Hematopoietic multipotent progenitor cell (in vitro differentiated cells): ENCODE measurements around the gene CRHR2. TPM values are rescaled to one million over a fixed set of nuclear protein-coding genes. Genes with fewer than 3 reads are reported as not detected.

Experiments used
- DNase-seq, 3 donors: peaks; one replicate each; pipeline ENCODE4 v3.0.0-alpha.2; 2011 to 2015; ENCODE audit warnings: low read depth in 2 of 3, low spot score in 2 of 3
- total RNA-seq: library from RNA; depleted of rRNA; stranded (reverse); fragments of >200 nt; gene quantifications from one replicate; pipeline ENCODE4 v1.2.3, GENCODE V29; 2012

CRHR2 gene
- total RNA-seq, 1 donor, result not detected

DNA sequence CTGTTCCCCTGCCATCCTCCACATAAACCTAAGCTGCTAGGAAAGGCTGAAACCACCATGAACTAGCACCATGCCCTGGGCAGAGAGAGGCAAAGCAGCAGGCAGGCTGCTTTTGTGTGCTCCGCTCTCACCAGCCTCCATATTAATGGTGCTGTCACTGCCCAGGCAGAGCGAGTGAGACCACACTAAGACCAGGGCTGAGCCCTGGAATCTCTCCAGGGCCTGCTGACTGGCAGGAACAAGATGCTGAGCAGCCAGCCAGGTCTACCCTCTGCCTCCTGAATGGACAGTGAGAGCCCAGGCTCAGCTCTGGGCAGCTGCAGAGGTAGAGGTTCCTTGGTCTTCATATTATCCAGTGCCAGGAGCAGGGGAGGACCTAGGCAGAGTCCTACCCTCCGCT is 1.6 kb upstream of the CRHR2 start:
- no peak for DNase-seq

DNA sequence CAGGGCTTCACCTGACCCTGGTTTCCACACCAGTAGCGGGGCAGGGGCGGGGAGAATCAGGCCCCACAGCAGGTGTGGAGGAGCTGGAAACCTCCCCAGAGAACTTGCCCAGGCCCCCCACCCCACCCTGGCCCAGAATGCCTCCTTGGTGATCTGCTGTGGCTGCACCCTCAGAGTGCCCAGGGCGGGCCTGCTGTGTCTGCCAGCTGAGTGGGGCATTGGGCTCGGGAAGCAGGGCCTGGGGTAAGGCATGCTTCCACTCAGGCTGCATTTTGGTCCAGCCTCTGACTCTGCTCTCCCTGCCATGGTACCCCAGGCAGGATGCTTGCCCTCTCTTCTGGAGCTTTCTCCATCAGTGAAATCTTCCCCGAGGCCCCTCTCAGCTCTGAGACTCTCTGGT is 1.1 kb upstream of the CRHR2 start:
- DNase-seq, result no peak

DNA sequence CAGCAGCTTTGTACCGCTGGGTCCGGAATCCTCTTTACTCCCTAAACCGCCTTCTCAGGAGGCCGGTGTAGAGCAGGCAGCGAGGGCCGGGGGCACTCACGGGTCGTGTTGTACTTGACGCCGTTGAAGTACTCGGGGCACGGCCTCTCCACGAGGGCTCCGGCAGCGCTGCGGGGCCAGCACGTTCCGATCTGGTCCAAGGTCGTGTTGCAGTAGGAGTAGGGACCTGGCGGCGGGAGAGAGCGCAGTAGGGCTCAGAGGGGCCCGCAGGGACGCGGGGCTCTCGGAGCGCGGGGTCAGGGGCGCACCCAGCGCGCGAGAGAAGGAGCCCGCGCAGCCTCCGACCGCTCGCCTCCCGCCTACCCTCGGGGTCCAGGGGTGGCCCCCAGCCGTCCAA is 443 bp downstream of the CRHR2 start:
- no peak for DNase-seq

DNA sequence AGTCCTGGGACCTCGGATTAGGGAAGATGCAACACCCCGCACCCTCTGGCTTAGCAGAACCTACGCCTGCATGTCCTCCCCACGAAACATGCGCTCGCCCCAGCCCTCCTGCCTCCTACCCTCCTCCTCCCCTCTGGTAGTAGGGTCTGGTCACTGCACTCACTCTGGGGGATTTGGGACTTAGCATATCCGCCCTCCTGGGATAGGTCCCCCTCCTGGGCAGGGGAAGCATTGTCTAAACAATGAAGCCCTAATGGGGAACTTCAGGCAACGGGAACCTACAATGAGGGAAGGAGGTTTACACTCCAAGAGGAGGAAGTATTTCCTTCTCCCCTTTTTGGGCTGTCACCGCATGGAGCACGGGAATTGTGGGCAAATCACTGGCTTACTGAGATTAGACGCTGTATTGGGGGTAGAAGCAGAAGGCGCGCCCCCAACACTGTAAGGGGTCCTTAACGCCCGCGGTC is 892 bp downstream of the CRHR2 start:
- DNase-seq, result no peak

DNA sequence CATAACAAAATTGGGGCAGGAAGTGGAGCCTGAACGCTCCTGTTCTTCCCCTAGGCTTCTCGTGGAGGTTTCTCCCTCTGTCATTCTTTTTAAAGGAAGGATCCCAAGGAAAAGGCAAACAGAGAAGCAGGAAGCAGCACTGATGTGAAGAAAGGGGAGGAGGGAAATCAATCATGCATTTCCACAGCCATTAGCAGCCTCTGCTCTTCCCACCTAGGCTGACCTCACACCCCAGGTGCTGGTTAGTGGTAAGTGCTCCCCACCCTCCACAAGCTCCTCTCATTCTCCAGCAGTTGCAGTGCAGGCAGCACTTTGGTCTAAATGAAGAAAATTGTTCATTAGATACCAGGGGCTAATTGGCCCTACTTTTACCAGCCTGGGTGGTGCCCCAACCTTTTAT is 2.6 kb downstream of the CRHR2 start:
- no peak for DNase-seq

DNA sequence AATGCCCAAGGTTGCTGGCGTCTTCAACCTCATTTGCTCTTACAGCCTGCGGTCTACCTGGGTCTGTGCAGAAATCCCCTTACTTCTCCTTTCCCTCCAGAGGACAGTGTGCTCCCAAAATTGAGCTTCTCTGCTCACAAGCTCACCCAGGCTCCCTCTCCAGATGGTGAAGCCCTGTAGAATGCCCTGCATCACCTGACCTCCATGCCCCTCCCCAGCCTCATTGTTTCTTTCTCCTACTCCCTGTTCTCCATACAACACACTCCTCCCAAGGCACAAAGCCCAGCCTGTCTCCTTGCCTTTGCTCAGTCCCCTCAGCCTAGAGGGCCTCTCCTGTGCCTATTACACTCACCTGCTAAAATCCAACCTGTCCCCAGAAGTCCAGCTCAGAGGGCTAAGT is 3.5 kb downstream of the CRHR2 start:
- no peak for DNase-seq

DNA sequence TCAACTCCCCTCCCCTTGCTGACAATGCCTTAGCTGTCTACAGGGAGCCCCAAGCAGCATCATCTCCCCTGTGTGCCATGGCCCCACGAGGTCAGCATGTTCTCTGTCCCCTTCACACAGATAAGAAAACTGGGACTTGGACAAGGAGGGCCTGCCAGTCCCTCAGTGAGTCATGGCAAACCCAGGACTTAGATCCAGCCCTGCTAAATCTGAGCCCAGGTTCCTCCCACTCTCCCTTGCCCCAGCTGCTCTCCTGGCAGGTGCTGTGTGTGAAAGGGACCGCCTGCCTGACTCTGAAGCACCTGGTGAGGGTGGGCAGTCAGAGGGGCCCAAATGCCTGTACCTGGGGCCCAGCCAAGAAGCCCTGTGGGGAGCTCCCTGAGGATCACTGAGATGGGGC is 7.4 kb downstream of the CRHR2 start:
- DNase-seq, result no peak

DNA sequence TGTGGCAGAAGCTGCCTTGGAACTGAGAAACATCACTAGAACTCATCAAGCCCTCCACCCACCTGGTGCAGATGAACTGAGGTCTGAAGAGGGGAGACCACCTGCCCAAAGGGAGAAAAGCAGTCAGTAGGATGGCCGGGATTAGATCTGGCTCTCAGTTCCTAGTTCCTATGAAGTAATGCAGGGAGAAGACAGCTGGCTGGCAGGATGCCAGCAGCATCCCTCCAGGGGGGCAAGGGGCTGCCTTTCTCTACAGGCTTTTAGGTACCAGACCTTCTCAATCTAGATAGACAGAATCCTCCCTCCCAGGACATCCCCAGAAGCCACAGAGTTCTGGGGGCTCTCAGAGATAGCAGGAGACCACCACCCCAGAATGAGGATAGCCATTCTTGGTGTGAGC is 7.8 kb downstream of the CRHR2 start:
- no peak for DNase-seq

DNA sequence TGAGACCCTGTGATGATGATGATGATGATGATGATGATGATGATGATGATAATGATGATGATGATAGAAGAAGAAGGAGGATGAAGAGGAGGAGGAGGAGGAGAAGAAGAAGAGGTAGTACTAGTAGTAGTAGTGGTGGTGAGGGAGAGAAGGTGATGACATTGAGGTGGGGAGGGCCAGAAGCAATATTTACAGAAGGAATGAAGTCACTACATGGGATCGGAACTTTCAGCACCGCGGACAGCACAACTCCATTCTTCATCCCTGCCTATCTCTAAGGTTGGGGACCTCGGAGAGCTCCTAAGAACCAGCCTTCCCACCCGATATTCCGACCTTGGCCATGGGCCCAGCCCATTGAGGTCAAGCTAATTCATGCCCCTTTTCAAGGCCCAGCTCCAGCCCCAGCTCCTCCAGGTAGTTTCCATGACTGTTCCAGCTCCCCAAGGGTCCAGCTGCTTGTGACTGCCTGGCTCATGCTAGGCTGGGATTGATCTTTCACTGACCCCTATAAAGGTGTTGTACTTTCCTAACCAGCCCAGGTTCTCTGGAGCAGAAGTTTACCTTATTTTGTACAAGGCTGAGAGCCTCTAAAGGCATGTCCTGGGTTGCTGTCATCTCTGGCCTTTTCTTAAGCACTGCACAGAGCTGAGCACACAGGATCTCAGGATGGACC is 10.3 kb downstream of the CRHR2 start:
- peak in 2 of 3 donors; percentile 43 to 74 for DNase-seq

DNA sequence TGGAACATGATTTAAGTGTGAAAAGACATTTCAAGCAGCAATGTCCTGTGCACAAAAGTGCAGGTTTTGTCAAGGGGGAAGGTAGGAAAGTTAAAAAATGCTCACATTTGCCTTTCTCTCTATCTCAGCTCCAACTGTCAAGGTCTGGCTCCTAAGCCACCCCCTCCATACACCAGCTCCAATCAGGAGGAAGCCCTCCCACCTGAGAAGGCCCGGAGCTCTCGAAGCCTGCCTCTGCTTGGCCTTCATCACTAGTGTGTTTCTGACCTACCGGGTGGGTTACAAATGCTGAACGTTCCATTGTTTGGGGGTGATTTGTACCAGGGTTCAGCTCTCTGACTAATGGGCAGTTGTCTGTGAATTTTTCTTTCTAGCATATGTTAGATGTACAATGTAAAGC is 14.2 kb downstream of the CRHR2 start:
- DNase-seq, result no peak

DNA sequence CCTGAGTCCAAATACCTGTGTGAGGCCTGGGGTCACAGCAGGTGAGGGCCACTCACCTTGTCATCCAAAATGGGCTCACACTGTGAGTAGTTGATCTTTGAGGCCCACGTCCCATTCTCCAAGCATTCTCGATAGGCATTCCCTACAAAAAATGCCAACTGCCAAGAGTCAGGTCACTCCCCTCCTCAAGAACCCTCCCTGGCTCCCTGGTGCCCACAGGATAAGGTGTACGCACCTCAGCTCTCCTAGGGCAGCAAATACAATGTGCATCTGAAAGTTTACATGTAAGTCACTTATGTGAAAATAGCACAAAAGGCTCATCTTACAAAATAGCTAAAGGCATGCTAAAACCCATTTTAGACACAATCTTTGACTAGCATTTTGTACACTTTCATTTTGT is 15.1 kb downstream of the CRHR2 start:
- DNase-seq, result no peak

DNA sequence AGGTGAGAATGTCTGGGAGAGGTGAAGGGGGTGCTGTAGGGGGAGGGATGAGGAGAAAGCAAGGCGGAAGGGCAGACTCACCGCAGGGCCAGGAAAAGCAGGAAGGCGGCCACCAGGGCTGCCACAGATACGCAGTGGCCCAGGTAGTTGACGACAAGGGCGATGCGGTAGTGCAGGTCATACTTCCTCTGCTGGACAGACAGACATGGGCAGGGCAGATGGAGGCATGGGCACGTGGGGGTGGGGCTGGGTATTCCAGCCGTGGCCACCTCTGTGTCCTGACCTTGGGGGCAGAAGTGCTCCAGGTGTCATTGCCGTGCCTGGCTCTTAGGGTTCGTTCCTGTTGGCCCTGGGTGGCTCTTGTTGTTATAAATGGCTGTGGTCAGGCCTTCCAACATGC is 16.8 kb downstream of the CRHR2 start:
- DNase-seq, result no peak

DNA sequence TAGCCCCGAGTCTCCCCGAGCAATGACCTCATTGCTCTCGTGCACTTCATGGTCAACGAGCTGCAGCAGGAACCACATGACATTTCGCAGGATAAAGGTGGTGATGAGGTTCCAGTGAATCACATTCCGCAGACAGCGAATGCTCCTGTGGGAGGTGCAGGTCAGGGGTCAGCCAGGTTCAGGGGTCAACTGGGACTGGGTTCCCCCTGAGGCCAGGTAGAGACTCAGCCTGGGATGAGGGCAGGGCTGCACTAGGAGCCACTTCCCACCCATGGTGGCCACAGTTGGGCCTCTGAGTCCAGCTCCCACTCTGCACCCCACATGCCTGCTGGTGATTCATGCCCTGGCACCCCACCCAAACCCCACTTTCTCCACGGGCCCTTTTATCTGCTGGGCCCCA is 17.2 kb downstream of the CRHR2 start:
- DNase-seq, result no peak

DNA sequence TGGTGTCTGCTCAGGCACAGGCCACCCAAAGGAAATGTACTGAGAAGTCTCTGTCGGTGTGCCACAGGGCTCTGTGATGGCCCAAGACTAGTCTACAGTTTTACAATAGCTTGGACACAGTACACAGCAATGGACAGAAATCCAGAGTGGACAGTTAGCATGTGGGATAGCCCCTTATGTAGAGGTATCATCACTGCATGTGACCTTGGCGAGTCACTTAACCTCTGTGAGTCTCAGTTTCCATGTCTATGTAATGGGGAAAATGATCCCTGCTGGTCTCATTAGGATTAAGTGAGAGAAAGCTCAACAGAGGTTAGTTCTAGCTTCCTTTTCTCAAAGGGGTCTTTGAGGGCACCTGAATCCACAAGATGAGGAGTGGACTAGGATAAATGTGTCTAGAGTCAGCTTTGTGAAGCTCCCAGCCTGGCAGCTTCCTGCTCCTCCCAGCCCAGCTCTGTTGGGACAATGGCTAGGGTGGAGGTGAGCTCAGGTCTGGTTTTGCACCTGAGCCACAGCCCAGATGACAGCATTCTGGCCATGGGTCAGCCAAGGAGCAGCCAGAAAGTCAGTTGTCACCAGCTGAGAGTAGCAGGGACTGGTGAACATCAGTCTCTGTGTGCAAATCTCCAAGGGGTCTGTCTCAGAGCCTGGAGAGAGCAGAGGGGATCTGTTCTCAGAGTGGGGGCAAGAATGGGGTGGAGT is 17.9 kb downstream of the CRHR2 start:
- no peak for DNase-seq

DNA sequence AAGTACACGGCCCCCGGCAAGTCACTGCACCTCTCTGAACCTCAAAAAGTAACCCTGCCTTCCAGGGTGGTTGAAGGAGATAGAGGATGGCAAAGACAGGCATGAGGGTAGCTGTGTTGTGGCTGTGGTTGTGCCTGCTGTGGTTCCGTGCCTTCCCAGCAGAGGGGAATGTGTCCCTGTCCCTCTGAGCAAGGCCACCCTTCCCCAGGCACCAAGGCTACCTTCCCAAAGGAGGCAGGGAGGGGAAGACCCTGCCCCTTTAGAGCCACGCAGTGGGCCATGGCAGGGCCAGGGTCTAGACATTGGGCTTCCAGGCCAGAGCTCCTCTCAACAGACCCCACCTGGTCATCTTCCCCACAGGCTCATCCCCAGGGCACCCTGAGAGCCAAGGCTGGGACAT is 18.8 kb downstream of the CRHR2 start:
- no peak for DNase-seq

DNA sequence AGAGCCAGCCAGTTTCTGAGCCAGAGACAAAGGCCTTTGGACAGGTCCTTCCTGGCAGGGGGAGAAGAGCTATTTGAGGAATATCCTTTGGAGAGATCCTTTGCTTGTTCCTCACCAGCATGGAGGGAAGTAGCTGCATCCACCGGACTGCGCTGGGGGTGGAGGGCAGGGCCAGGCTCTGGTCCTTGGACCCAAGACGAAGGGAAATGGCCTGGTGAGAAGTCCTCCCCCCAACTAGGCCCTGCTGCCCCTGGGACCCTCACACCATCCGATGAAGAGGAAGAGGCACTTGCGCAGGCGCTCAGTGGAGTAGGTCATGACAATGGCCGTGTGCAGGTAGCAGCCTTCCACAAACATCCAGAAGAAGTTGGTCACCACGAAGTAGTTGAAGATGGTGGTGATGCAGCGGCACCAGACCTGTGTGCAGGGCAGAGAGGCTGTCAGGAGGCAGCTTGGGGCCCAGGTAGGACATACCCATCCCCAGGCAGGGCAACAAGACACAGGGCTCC is 19.8 kb downstream of the CRHR2 start:
- DNase-seq, result no peak

DNA sequence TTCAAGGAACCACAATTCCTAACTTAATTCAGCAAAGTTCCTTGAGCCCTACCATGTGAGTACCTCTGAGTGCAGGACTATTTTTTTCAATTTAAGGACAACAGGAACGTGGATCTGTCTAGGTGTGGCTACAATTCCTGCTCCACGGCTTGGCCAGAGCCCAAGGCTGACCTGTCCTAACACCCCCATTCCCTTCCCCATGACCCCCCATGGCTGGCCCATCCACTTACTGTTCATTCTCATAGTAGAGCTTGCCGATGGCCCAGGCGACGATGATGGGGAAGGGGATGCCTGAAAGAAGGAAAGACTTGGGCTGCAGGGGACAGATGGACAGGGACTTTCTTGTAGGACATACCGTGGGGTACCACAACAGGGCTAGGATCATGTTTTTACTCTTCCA is 20.3 kb downstream of the CRHR2 start:
- DNase-seq, result no peak

DNA sequence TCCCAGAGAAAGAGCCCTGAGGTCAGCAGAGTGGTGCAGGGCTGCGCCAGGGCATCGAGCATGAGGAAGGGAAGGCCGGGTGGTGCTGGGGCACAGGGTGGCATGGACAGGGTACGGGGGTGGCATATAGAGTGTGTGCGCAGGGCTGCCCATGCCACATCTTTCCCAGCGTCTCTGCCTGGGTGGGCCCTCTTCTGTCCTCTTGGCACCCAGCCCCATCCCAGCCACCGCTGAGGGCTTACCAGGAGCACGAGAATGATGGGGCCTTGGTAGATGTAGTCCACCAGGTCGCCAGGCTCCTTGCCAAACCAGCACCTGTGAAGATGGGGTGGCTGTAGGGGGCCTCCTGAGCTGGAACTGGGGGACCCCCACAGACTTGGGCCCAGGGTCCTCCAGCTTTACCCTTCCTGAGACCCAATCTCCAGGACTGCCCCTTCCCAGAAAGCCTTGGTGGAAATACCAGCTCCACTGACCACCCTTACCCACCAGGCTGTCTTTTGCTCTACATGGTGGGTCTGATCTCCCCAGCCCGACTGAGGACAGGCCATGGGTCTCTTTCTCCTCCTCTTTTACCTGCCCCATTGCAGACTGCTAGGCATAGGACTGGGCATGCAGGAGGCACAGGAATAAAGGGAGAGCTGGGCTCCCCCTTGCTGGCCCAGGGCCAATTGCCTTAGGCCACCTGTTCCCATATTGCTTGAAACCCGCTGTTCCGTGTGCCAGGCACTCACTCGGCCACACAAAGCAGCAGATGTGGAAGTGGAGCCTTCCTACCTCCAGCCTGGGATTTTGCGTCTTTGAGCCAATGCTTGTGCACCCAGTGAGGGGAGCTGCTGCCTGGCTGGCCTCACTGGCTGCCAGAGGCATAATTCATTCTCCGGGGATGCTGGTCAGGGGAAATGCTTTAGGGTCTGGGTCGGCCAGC is 21.7 kb downstream of the CRHR2 start:
- DNase-seq, result no peak

DNA sequence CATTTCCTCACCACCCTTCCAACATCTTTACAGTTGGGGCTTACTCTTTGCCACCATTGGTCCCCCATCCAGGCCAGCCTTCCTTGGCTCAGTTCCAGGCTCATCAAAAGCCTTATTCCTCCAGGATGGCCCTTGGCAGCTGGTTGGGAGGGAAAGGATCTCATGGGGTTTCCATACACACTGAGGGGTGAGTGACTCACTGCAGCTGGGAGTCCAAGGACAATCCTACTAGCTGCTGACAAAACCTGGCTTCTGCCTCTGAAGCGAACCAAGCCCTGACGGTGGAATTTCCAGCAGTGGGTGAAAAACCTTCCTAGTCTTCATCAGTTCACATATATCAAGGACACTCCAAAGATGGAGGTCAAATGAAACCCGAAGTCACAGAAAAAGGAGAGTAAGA is 22.9 kb downstream of the CRHR2 start:
- no peak for DNase-seq

DNA sequence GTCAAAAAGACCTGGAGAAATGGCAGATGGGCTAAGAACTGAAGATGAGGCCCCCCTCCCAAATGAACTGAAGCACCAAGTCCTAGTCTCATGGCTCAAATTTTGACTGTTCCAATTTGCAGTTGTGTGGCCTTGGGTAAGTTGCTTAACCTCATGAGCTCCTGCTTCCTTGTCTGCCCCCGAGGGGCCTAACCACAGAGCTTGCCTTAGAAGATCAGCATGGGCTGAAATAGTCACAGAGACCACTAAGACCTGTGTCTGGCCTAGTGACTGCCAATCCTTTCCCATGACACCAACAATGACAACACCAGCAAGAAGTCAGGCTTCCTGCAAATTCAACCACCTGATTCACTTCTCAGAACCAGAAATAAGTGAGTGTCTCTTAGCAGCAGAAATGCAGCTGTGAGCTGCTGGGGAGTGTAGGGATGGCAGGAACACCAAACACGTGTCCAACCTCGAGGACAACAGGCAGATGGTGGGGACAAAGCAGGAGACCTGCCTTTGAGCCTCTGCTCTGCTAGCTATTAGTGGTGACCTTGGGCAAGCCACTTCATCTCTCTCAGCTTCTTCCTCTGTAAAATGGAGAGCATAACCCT is 23.7 kb downstream of the CRHR2 start:
- DNase-seq, result peak in 1 of 3 donors; percentile 27

DNA sequence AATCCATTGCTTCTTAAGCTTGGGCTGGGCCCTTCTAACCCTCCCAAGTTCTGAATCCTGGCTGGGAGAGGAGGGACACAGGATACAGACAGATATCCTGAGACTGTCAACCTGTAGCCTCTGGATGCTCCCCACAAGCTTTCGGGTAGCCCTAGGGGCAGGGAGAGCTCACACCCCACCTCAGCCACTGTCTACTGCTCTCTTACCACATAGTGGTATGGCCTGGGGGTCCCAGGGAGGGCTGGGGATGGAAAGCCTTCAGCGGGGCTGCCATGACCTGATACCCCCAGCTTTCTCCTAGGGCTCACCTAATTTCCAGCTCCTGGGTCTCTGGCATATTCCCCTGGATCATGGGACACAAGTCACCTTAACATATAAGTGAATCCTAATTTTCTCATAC is 25.1 kb downstream of the CRHR2 start:
- no peak for DNase-seq
